Right cardiac atrium (tissue), 5 donors: ENCODE measurements around the gene S100Z. TPM values are rescaled to one million over a fixed set of nuclear protein-coding genes. Genes with fewer than 3 reads are reported as not detected.

ENCODE experiments used
- ATAC-seq, 2 donors: fragments of 200-7000 bp; cut with Tn5 transposase; one replicate each; pipeline versions ENCODE4 v1.8.0 to v1.9.1; 2020; ENCODE audit warnings: moderate library complexity in 2 of 2, mild to moderate bottlenecking in 1 of 2
- DNase-seq, 3 donors: peaks; one replicate each; pipeline ENCODE4 v3.0.0-alpha.2; 2020
- H3K27ac ChIP-seq: one replicate; pipeline ENCODE4 v1.5.1; 2013; ENCODE audit warnings: mild to moderate bottlenecking, low read length, control low read depth, moderate library complexity
- H3K27me3 ChIP-seq: one replicate; pipeline ENCODE4 v1.6.1; 2013; ENCODE audit not compliant: control insufficient read depth, insufficient read depth
- H3K4me1 ChIP-seq: one replicate; pipeline ENCODE4 v1.6.1; 2013; ENCODE audit warnings: low read length; ENCODE audit not compliant: control insufficient read depth, insufficient read depth
- H3K4me3 ChIP-seq: one replicate; pipeline ENCODE4 v1.5.1; 2013; ENCODE audit warnings: low read length, control low read depth
- H3K9me3 ChIP-seq: one replicate; pipeline ENCODE4 v1.6.1; 2013; ENCODE audit warnings: low read length; ENCODE audit not compliant: control insufficient read depth
- WGBS: extraction: QIAGEN DNeasy Blood & Tissue Kit; methylation state at CpG from one replicate; pipeline ENCODE4 v1.1.7; 2013; 5-methylcytosine and 5-hydroxymethylcytosine counted together
- intact Hi-C, 4 donors: fragments of 100-400 bp; cut with DNase I; formaldehyde crosslinking; loops; one replicate each; pipeline versions ENCODE4 v1.11.0 to v1.14.0; 2022 to 2023
- long read RNA-seq, 4 donors: library from polyadenylated mRNA; unstranded; transcript quantifications; one replicate each; pipeline ENCODE4 v2.0.0, GENCODE V29; 2020 to 2021
- polyA plus RNA-seq: library from polyadenylated mRNA; stranded (reverse); fragments of 200-250 nt; gene quantifications from one replicate; pipeline ENCODE4 v1.2.3, GENCODE V29; 2013
- total RNA-seq, 4 donors: library from RNA; stranded (reverse); fragmentation: NEBNext Ultra II Directional; extraction: Animal tissue kit (Norgen Biotek cat#: 25700); gene quantifications; one replicate each; pipeline ENCODE4 v1.2.1, GENCODE V29; 2021
- donor health status: healthy with polysubstance abuse.
- donor health status: DM: no; HTN: yes; CAD: no.
- donor health status: DM: no; HTN: no; CAD: no.
- donor health status: DM: no; HTN: yes; CAD: no; lungs with severe emphysema.
- donor health status: DM: yes; HTN: yes; CAD: no.

S100Z gene
- not detected for total RNA-seq
- not detected for polyA plus RNA-seq
- long read RNA-seq, donor 1: 0 reads
- long read RNA-seq, donor 2: 0 reads
- long read RNA-seq, donor 3: 0 reads
- long read RNA-seq, donor 4: 0 reads

GRCh38 chr5:76849419-76850291 lies at the start of gene S100Z:
TSS of gene S100Z (plus strand) at chr5:76850014. CDS start at chr5:76875360, 25,346 bp downstream.
- H3K4me1 ChIP-seq: no peaks in the 10 kb centered on the region
- ATAC-seq (no peak), DNase-seq (no peak)
- no peak within 1 kb of the TSS for H3K4me3 ChIP-seq
- no peaks in the 10 kb centered on the region for H3K9me3 ChIP-seq
- WGBS: 79% methylated on average over 18 of the region's 18 CpGs
- H3K27ac ChIP-seq: no peak within 1 kb of the TSS
- intact Hi-C loops: no loop called here
- H3K27me3 ChIP-seq: no peaks in the 10 kb centered on the region

GRCh38 chr5:76800579-76800978 lies 49.2 kb upstream of the S100Z start:
- 95% methylated on average over 3 of the region's 3 CpGs for WGBS
- peaks cover 5% of the 10 kb centered on the region for H3K4me1 ChIP-seq

GRCh38 chr5:76801159-76801802 lies 48.5 kb upstream of the S100Z start:
- no peaks in the 10 kb centered on the region for H3K27me3 ChIP-seq
- peak; percentile 75 to 92 for ATAC-seq
- 37% methylated on average over 4 of the region's 4 CpGs for WGBS
- intact Hi-C loops: no loop called here
- H3K4me1 ChIP-seq: peaks cover 5% of the 10 kb centered on the region
- H3K27ac ChIP-seq: peak overlapping the region; percentile 29
- peak in 2 of 3 donors; percentile 67 to 69 for DNase-seq
- H3K4me3 ChIP-seq: no peak overlapping the region
- no peaks in the 10 kb centered on the region for H3K9me3 ChIP-seq

More at GRCh38 chr5:76800579-76800978, 49.2 kb upstream of the S100Z start:
- no peak for ATAC-seq
- no peak overlapping the region for H3K27ac ChIP-seq
- no peaks in the 10 kb centered on the region for H3K27me3 ChIP-seq
- H3K9me3 ChIP-seq: no peaks in the 10 kb centered on the region
- DNase-seq: no peak
- no peak overlapping the region for H3K4me3 ChIP-seq
- intact Hi-C loops: no loop called here

GRCh38 chr5:76801803-76802195 lies 48.0 kb upstream of the S100Z start:
- H3K27me3 ChIP-seq: no peaks in the 10 kb centered on the region
- WGBS: 59% methylated on average over 3 of the region's 3 CpGs
- DNase-seq: no peak
- intact Hi-C loops: no loop called here
- H3K27ac ChIP-seq: no peak overlapping the region
- H3K9me3 ChIP-seq: no peaks in the 10 kb centered on the region
- no peak overlapping the region for H3K4me3 ChIP-seq
- peak in 1 of 2 donors; percentile 48 for ATAC-seq
- H3K4me1 ChIP-seq: peaks cover 5% of the 10 kb centered on the region

- DNase-seq (no peak), ATAC-seq (no peak)
- Histone ChIP-seq H3K27me3 (no peaks in the 10 kb centered on the region), H3K9me3 (no peaks in the 10 kb centered on the region), H3K4me3 (no peak overlapping the region), H3K4me1 (peaks cover 5% of the 10 kb centered on the region), H3K27ac (no peak overlapping the region)
- intact Hi-C loops: no loop called here
- 83% methylated on average over 8 of the region's 8 CpGs for WGBS
Observed at GRCh38 chr5:76804266-76804665, 45.5 kb upstream of the S100Z start.

GRCh38 chr5:76805821-76806505 lies 43.9 kb upstream of the S100Z start:
- Histone ChIP-seq H3K4me1 (peaks cover 5% of the 10 kb centered on the region), H3K4me3 (no peak overlapping the region), H3K27ac (no peak overlapping the region), H3K9me3 (no peaks in the 10 kb centered on the region), H3K27me3 (no peaks in the 10 kb centered on the region)
- 57% methylated on average over 7 of the region's 7 CpGs for WGBS
- no peak for DNase-seq
- peak in 1 of 2 donors; percentile 53 for ATAC-seq
- intact Hi-C loops: no loop called here

GRCh38 chr5:76807296-76807695 lies 42.5 kb upstream of the S100Z start:
- ATAC-seq: no peak
- Histone ChIP-seq H3K27me3 (no peaks in the 10 kb centered on the region), H3K9me3 (no peaks in the 10 kb centered on the region), H3K27ac (no peak overlapping the region), H3K4me1 (no peaks in the 10 kb centered on the region), H3K4me3 (no peak overlapping the region)
- DNase-seq: no peak
- 82% methylated on average over 3 of the region's 3 CpGs for WGBS
- intact Hi-C loops: no loop called here

GRCh38 chr5:76808141-76808691 lies 41.6 kb upstream of the S100Z start:
- H3K27ac ChIP-seq: no peak overlapping the region
- no peak for DNase-seq
- no peaks in the 10 kb centered on the region for H3K9me3 ChIP-seq
- ATAC-seq: no peak
- H3K4me3 ChIP-seq: no peak overlapping the region
- no peaks in the 10 kb centered on the region for H3K4me1 ChIP-seq
- H3K27me3 ChIP-seq: no peaks in the 10 kb centered on the region
- intact Hi-C loops: no loop called here
- 62% methylated on average over 5 of the region's 5 CpGs for WGBS

GRCh38 chr5:76809141-76809540 lies 40.7 kb upstream of the S100Z start:
- H3K27me3 ChIP-seq: no peaks in the 10 kb centered on the region
- no peak overlapping the region for H3K27ac ChIP-seq
- intact Hi-C loops: no loop called here
- H3K4me3 ChIP-seq: no peak overlapping the region
- no peak for DNase-seq
- H3K9me3 ChIP-seq: no peaks in the 10 kb centered on the region
- 80% methylated on average over 4 of the region's 4 CpGs for WGBS
- ATAC-seq: no peak
- H3K4me1 ChIP-seq: no peaks in the 10 kb centered on the region

- Histone ChIP-seq H3K4me1 (no peaks in the 10 kb centered on the region), H3K4me3 (no peak overlapping the region), H3K27me3 (no peaks in the 10 kb centered on the region), H3K9me3 (no peaks in the 10 kb centered on the region), H3K27ac (no peak overlapping the region)
- intact Hi-C loops: no loop called here
- 96% methylated on average over 6 of the region's 6 CpGs for WGBS
- ATAC-seq (no peak), DNase-seq (no peak)
Observed at GRCh38 chr5:76810236-76810635, 39.6 kb upstream of the S100Z start.
